HG03039 (cell line): Measurements from ENCODE around the gene FAM210A.

Experiments used
- ATAC-seq: cut with Tn5 transposase; IDR thresholded peaks from one replicate; pipeline ENCODE4 v1.9.1; 2021; ENCODE audit warnings: mild to moderate bottlenecking, moderate library complexity; ENCODE audit not compliant: unreplicated experiment

Gene FAM210A

GRCh38 chr18:13624563-13625237, 101.7 kb downstream of the FAM210A start:
- no peak for ATAC-seq

GRCh38 chr18:13623871-13624270, 102.5 kb downstream of the FAM210A start:
- no peak for ATAC-seq

GRCh38 chr18:13623348-13623747, 103.0 kb downstream of the FAM210A start:
- no peak for ATAC-seq

- ATAC-seq, result no peak
These were observed 103.6 kb downstream of the FAM210A start for GRCh38 chr18:13622751-13623150.

- no peak for ATAC-seq
These were observed 104.3 kb downstream of the FAM210A start for GRCh38 chr18:13621886-13622619.

- ATAC-seq, result no peak
These were observed 104.9 kb downstream of the FAM210A start for GRCh38 chr18:13621446-13621849.

GRCh38 chr18:13620818-13621445, 105.4 kb downstream of the FAM210A start:
- no peak for ATAC-seq

GRCh38 chr18:13620206-13620672, 106.1 kb downstream of the FAM210A start:
- ATAC-seq, result no peak

- no peak for ATAC-seq
These were observed 106.7 kb downstream of the FAM210A start for GRCh38 chr18:13619505-13620205.

GRCh38 chr18:13618760-13619438, 107.5 kb downstream of the FAM210A start:
- no peak for ATAC-seq

GRCh38 chr18:13617826-13618515, 108.4 kb downstream of the FAM210A start:
- ATAC-seq, result no peak

GRCh38 chr18:13616525-13617035, 109.8 kb downstream of the FAM210A start:
- no peak for ATAC-seq

- ATAC-seq, result no peak
These were observed 110.3 kb downstream of the FAM210A start for GRCh38 chr18:13616041-13616440.

GRCh38 chr18:13615432-13615861, 110.9 kb downstream of the FAM210A start:
- no peak for ATAC-seq

- no peak for ATAC-seq
These were observed 111.6 kb downstream of the FAM210A start for GRCh38 chr18:13614641-13615288.

- ATAC-seq, result no peak
These were observed 112.5 kb downstream of the FAM210A start for GRCh38 chr18:13613591-13614501.
